Upper lobe of left lung (tissue), 6 donors: ENCODE data around the gene QPRT. TPM values are rescaled to one million over a fixed set of nuclear protein-coding genes. Genes with fewer than 3 reads are reported as not detected.

Experiments
- ATAC-seq, 2 donors: fragments of 200-7000 bp; cut with Tn5 transposase; one replicate each; pipeline ENCODE4 v1.9.1; 2022; ENCODE audit warnings: mild to moderate bottlenecking in 2 of 2, moderate library complexity in 2 of 2; ENCODE audit not compliant: low FRiP score in 2 of 2
- DNase-seq, 2 donors: peaks; one replicate each; pipeline ENCODE4 v3.0.0-alpha.2; 2019 to 2020
- H3K27ac ChIP-seq, 4 donors: fragments of 200-600 bp; sonication (generic); one replicate each; pipeline ENCODE4 v1.5.1; 2016 to 2019
- H3K27me3 ChIP-seq, 4 donors: fragments of 200-600 bp; sonication (generic); one replicate each; pipeline ENCODE4 v1.5.1; 2017 to 2019
- H3K36me3 ChIP-seq, 4 donors: fragments of 200-600 bp; sonication (generic); one replicate each; pipeline ENCODE4 v1.5.1; 2016 to 2019
- H3K4me1 ChIP-seq, 4 donors: fragments of 200-600 bp; sonication (generic); one replicate each; pipeline ENCODE4 v1.5.1; 2018 to 2019
- H3K4me3 ChIP-seq, 4 donors: fragments of 200-600 bp; sonication (generic); one replicate each; pipeline ENCODE4 v1.5.1; 2017 to 2019; ENCODE audit warnings: mild to moderate bottlenecking in 2 of 4, moderate library complexity in 1 of 4
- H3K9me3 ChIP-seq, 4 donors: fragments of 200-600 bp; sonication (generic); one replicate each; pipeline ENCODE4 v1.5.1; 2018 to 2019
- EP300 ChIP-seq, 4 donors: sonication (generic); formaldehyde crosslinking; IDR thresholded peaks; one replicate each; pipeline ENCODE4 v1.5.1; 2017; ENCODE audit warnings: antibody characterized with exemption in 4 of 4, control low read depth in 2 of 4
- POLR2A ChIP-seq, 4 donors: fragments of 450-650 bp; IDR thresholded peaks; one replicate each; pipeline ENCODE4 v1.5.1; 2016 to 2017; ENCODE audit warnings: antibody characterized with exemption in 4 of 4, mild to moderate bottlenecking in 2 of 4
- POLR2AphosphoS5 ChIP-seq, 2 donors: sonication (generic); formaldehyde crosslinking; IDR thresholded peaks; one replicate each; pipeline ENCODE4 v1.5.1; 2017; ENCODE audit warnings: antibody characterized with exemption in 2 of 2
- WGBS, 2 donors: methylation state at CpG; one replicate each; pipeline ENCODE4 v1.1.5; 2017 to 2018; 5-methylcytosine and 5-hydroxymethylcytosine counted together
- total RNA-seq, 6 donors: library from RNA; depleted of rRNA in 4 of 6; stranded (reverse); fragments of >200 nt in 4 of 6; gene quantifications; one replicate each; pipeline versions ENCODE4 v1.1.0 to v1.2.1, GENCODE V29; 2016 to 2021
- TF ChIP-seq, protein P1 (sequence below), 6 experiments: fragments of 450-650 bp in 4 of 6; fragments of 200-600 bp in 2 of 6; sonication (generic) in 2 of 6; IDR thresholded peaks; one replicate each; pipeline ENCODE4 v1.5.1; 2016 to 2019; ENCODE audit warnings: antibody characterized with exemption in 6 of 6
- donor health status: DM: no; HTN: no; CAD: no; lungs with moderate emphysema.
- donor health status: DM: no; HTN: yes; CAD: no; lungs with severe emphysema.

QPRT gene
- total RNA-seq, 6 donors from 2014 or later = 4.8 to 17.8 (median 9.8) TPM

- TF ChIP-seq, protein P1, sequence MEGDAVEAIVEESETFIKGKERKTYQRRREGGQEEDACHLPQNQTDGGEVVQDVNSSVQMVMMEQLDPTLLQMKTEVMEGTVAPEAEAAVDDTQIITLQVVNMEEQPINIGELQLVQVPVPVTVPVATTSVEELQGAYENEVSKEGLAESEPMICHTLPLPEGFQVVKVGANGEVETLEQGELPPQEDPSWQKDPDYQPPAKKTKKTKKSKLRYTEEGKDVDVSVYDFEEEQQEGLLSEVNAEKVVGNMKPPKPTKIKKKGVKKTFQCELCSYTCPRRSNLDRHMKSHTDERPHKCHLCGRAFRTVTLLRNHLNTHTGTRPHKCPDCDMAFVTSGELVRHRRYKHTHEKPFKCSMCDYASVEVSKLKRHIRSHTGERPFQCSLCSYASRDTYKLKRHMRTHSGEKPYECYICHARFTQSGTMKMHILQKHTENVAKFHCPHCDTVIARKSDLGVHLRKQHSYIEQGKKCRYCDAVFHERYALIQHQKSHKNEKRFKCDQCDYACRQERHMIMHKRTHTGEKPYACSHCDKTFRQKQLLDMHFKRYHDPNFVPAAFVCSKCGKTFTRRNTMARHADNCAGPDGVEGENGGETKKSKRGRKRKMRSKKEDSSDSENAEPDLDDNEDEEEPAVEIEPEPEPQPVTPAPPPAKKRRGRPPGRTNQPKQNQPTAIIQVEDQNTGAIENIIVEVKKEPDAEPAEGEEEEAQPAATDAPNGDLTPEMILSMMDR (IDR thresholded peaks at IDR 0.05) = no peak
- TF ChIP-seq EP300 (IDR thresholded peaks at IDR 0.05) (no peak), POLR2AphosphoS5 (IDR thresholded peaks at IDR 0.05) (no peak), POLR2A (IDR thresholded peaks at IDR 0.05) (no peak)
- WGBS, 2 donors = 85 to 97% methylated on average over 2 to 6 of the region's 6 CpGs
- H3K9me3 ChIP-seq = no peaks in the 10 kb centered on the region
These were observed 5.5 kb upstream of the QPRT start for GRCh38 chr16:29673501-29673900.

DNA sequence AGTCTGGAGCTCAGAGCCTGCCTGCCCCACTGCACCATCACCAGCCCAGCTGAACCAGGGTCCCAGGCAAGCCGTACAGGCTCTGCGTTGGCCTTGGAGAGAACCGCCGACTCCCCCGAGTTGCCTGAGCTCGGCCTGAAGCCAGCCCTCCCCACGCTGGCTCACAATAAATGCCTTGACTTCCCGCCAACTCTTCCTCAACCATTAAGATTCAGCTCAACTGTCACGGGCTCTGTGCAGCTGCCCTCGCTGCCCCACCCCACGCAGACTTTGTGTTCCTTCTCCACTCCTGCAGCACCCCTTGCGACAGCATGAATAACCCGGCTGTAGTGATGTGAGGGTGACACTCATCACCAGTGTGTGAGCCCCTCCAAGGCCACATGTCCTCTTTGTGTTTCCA, 4.8 kb upstream of the QPRT start:
- WGBS, 2 donors = 46 to 75% methylated on average over 7 to 13 of the region's 13 CpGs
- no peak overlapping the region for H3K4me3 ChIP-seq
- H3K27me3 ChIP-seq = no peaks in the 10 kb centered on the region
- DNase-seq (peak in 1 of 2 donors; percentile 36), ATAC-seq (peak in 1 of 2 donors; percentile 63)
- peaks cover 0 to 6% (median 2%) of the 10 kb centered on the region in 4 donors for H3K4me1 ChIP-seq
- no peaks in the 10 kb centered on the region for H3K36me3 ChIP-seq
- TF ChIP-seq POLR2A (IDR thresholded peaks at IDR 0.05) = no peak
- TF ChIP-seq POLR2AphosphoS5 (IDR thresholded peaks at IDR 0.05) = no peak
- TF ChIP-seq, protein P1 (IDR thresholded peaks at IDR 0.05) = no peak
- TF ChIP-seq EP300 (IDR thresholded peaks at IDR 0.05) = no peak
- H3K27ac ChIP-seq = no peak overlapping the region
- no peaks in the 10 kb centered on the region for H3K9me3 ChIP-seq

More at GRCh38 chr16:29673501-29673900, 5.5 kb upstream of the QPRT start:
- no peak for DNase-seq
- no peak overlapping the region for H3K4me3 ChIP-seq
- H3K36me3 ChIP-seq = no peaks in the 10 kb centered on the region
- no peaks in the 10 kb centered on the region for H3K27me3 ChIP-seq
- no peak for ATAC-seq
- no peak overlapping the region for H3K27ac ChIP-seq
- no peaks in the 10 kb centered on the region for H3K4me1 ChIP-seq

- WGBS, 2 donors = 57 to 59% methylated on average over 3 of the region's 3 CpGs
- no peaks in the 10 kb centered on the region for H3K36me3 ChIP-seq
- H3K4me1 ChIP-seq = peaks cover 0 to 11% (median 8%) of the 10 kb centered on the region in 4 donors
- H3K9me3 ChIP-seq = no peaks in the 10 kb centered on the region
- TF ChIP-seq POLR2AphosphoS5 (IDR thresholded peaks at IDR 0.05) (no peak), EP300 (IDR thresholded peaks at IDR 0.05) (no peak)
- TF ChIP-seq, protein P1 (IDR thresholded peaks at IDR 0.05) = no peak
- DNase-seq (no peak), ATAC-seq (peak in 1 of 2 donors; percentile 78)
- no peak overlapping the region for H3K27ac ChIP-seq
- H3K27me3 ChIP-seq = no peaks in the 10 kb centered on the region
- H3K4me3 ChIP-seq = no peak overlapping the region
These were observed 3.0 kb upstream of the QPRT start for GRCh38 chr16:29675811-29676643.

GRCh38 chr16:29676989-29677785, 1.8 kb upstream of the QPRT start:
- ATAC-seq (no peak), DNase-seq (no peak)
- TF ChIP-seq POLR2AphosphoS5 (IDR thresholded peaks at IDR 0.05) (no peak), EP300 (IDR thresholded peaks at IDR 0.05) (no peak), POLR2A (IDR thresholded peaks at IDR 0.05) (no peak)
- TF ChIP-seq, protein P1 (IDR thresholded peaks at IDR 0.05) = no peak
- Histone ChIP-seq H3K4me3 (no peak overlapping the region), H3K4me1 (peaks cover 0 to 11% (median 8%) of the 10 kb centered on the region in 4 donors), H3K36me3 (no peaks in the 10 kb centered on the region), H3K9me3 (no peaks in the 10 kb centered on the region), H3K27me3 (no peaks in the 10 kb centered on the region), H3K27ac (no peak overlapping the region)
- WGBS, 2 donors = 80 to 81% methylated on average over 23 of the region's 23 CpGs
